Mesendoderm (in vitro differentiated cells): ENCODE results near the gene PAX9.
"Not testable (repeated sequence)": the region's sequence is repeated elsewhere in the genome, so short reads cannot be mapped to it uniquely, and the experiment has no call there.

Source experiments
- DNase-seq: peaks from one replicate; pipeline ENCODE4 v3.0.0; 2013
- H2AK5ac ChIP-seq: 2 replicates; pipeline ENCODE4 v1.6.1; 2013; ENCODE audit warnings: low read length, inconsistent platforms
- H2BK120ac ChIP-seq: 2 replicates; pipeline ENCODE4 v1.6.1; 2013; ENCODE audit warnings: low read depth, mild to moderate bottlenecking, low read length, moderate library complexity, mixed read lengths
- H2BK15ac ChIP-seq: replicated peaks from 2 replicates; pipeline ENCODE4 v1.6.1; 2013; ENCODE audit warnings: low read depth, mild to moderate bottlenecking, moderate library complexity
- H2BK5ac ChIP-seq: 2 replicates; pipeline ENCODE4 v1.6.1; 2013; ENCODE audit warnings: low read length, inconsistent platforms
- H3K18ac ChIP-seq: 2 replicates; pipeline ENCODE4 v1.6.1; 2013; ENCODE audit warnings: mild to moderate bottlenecking, low read length, mixed read lengths
- H3K23ac ChIP-seq: one replicate; pipeline ENCODE4 v1.6.1; 2013; ENCODE audit warnings: low read length
- H3K27ac ChIP-seq: 2 replicates; pipeline ENCODE4 v1.5.1; 2013; ENCODE audit warnings: low read depth, mild to moderate bottlenecking, inconsistent platforms, low read length, moderate library complexity
- H3K27me3 ChIP-seq: 2 replicates; pipeline ENCODE4 v1.6.1; 2013; ENCODE audit warnings: low read length, control low read depth, mild to moderate bottlenecking, inconsistent platforms; ENCODE audit not compliant: insufficient read depth, poor library complexity
- H3K36me3 ChIP-seq: 2 replicates; pipeline ENCODE4 v1.6.1; 2013; ENCODE audit warnings: low read length, inconsistent platforms; ENCODE audit not compliant: control insufficient read depth, insufficient read depth
- H3K4ac ChIP-seq: one replicate; pipeline ENCODE4 v1.6.1; 2013; ENCODE audit warnings: low read depth, mild to moderate bottlenecking, low read length, moderate library complexity
- H3K4me1 ChIP-seq: 2 replicates; pipeline ENCODE4 v1.6.1; 2013; ENCODE audit warnings: low read depth, low read length, inconsistent platforms; ENCODE audit not compliant: control insufficient read depth
- H3K4me2 ChIP-seq: 2 replicates; pipeline ENCODE4 v1.6.1; 2013; ENCODE audit warnings: low read length
- H3K4me3 ChIP-seq: 2 replicates; pipeline ENCODE4 v1.5.1; 2013; ENCODE audit warnings: mild to moderate bottlenecking, low read length
- H3K56ac ChIP-seq: one replicate; pipeline ENCODE4 v1.6.1; 2013; ENCODE audit warnings: low read length
- H3K79me1 ChIP-seq: 2 replicates; pipeline ENCODE4 v1.6.1; 2013; ENCODE audit warnings: low read length, inconsistent platforms
- H3K79me2 ChIP-seq: 2 replicates; pipeline ENCODE4 v1.6.1; 2013; ENCODE audit warnings: mild to moderate bottlenecking, low read length; ENCODE audit not compliant: control insufficient read depth, insufficient read depth
- H3K9ac ChIP-seq: 2 replicates; pipeline ENCODE4 v1.6.1; 2013; ENCODE audit warnings: low read length, inconsistent platforms
- H4K5ac ChIP-seq: one replicate; pipeline ENCODE4 v1.6.1; 2013; ENCODE audit warnings: low read length
- H4K8ac ChIP-seq: one replicate; pipeline ENCODE4 v1.6.1; 2013; ENCODE audit warnings: low read depth, mild to moderate bottlenecking, control low read depth, low read length, moderate library complexity
- WGBS: extraction: QIAGEN DNeasy Blood & Tissue Kit; methylation state at CpG from one replicate; pipeline ENCODE4 v1.1.7; 2013; ENCODE audit warnings: low lambda C conversion rate, missing lambda C conversion rate; ENCODE audit not compliant: insufficient coverage; ENCODE audit errors: extremely low coverage; 5-methylcytosine and 5-hydroxymethylcytosine counted together

PAX9 gene

DNA sequence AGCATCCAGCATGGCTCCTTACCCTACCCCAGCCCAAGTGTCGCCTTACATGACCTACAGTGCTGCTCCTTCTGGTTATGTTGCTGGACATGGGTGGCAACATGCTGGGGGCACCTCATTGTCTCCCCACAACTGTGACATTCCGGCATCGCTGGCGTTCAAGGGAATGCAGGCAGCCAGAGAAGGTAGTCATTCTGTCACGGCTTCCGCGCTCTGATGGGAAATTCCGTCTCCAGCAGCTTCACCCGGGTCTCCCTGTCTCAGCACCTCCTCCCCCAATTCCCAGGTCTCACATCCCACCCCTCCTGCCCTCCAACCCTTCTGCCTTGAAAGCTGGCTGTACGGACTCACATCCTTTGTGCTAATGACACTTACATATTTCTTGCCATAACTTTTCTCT lies 14.6 kb downstream of the PAX9 start:
- no CpG with 5 or more reads among the region's 10 CpGs for WGBS
- Histone ChIP-seq H3K4ac (no peak overlapping the region), H3K18ac (no peak overlapping the region), H2AK5ac (no peak overlapping the region), H2BK5ac (no peak overlapping the region), H3K4me3 (no peak overlapping the region), H3K79me2 (no peaks in the 10 kb centered on the region), H3K56ac (no peak overlapping the region), H3K4me2 (no peak overlapping the region), H3K4me1 (peaks cover 4% of the 10 kb centered on the region), H4K5ac (no peak overlapping the region), H3K27ac (no peak overlapping the region), H3K9ac (no peak overlapping the region), H2BK120ac (no peak overlapping the region), H3K23ac (no peak overlapping the region), H3K36me3 (no peaks in the 10 kb centered on the region), H4K8ac (no peak overlapping the region), H3K27me3 (no peaks in the 10 kb centered on the region), H3K79me1 (no peaks in the 10 kb centered on the region), H2BK15ac (no peak overlapping the region)
- DNase-seq, result peak; percentile 87

DNA sequence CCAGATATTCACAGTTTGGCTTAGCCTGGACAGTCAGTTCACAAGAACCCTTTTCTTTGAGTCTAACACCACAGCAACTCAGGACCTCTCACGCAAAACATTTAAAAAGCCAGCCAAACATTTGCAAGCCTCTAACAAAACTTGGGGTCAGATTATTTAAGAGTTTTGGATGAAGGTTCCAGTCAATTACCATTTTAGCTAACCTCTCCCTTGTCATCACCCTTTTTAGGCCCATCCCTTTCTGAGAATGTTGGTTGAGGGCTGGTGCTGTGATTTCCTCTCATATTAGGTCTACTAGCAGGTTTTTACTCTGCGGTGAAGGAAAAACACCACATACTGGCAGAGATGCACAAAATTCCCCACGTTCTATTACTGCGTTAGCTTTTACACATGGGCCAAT lies 20.7 kb downstream of the PAX9 start:
- Histone ChIP-seq H3K27ac (no peak overlapping the region), H3K4me2 (no peak overlapping the region), H3K56ac (no peak overlapping the region), H3K4me3 (no peak overlapping the region), H3K79me2 (no peaks in the 10 kb centered on the region), H4K5ac (no peak overlapping the region), H4K8ac (no peak overlapping the region), H3K4ac (no peak overlapping the region), H2BK120ac (no peak overlapping the region), H2BK5ac (no peak overlapping the region), H3K23ac (no peak overlapping the region), H2BK15ac (no peak overlapping the region), H3K36me3 (no peaks in the 10 kb centered on the region), H3K27me3 (no peaks in the 10 kb centered on the region), H3K18ac (no peak overlapping the region), H3K79me1 (no peaks in the 10 kb centered on the region), H3K4me1 (no peaks in the 10 kb centered on the region), H3K9ac (no peak overlapping the region), H2AK5ac (no peak overlapping the region)
- DNase-seq, result no peak
- WGBS, result no CpG with 5 or more reads among the region's 4 CpGs

DNA sequence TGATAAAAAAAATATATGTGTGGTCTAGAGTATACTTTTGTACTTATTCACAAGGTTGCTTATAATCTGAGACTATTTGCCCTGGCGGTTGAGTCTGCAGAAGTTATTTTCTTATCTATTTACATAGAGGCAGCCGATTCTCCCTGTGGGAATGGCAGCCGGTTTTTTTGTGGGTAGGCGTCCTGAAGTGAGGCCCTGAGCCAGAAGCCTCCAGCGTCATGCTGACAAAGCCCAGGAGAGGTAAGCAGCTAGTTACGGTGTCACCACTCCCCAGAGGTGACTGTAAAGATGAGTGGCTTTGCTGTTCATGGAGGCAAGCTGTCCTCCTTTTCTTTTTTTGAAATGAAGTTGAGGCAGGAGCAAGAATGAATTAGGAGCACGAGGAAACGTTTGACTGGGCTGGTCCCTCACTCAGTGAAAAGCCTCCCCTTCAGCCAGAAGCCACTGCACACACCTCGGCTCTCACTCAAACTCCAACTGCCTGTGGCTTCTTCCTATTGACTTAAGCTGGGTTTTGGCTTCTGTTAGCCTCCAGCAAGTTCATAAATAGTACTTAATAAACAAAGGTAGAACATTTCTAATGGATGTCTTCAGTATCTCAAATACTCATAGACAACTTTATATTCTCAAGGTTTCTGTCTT lies 21.5 kb downstream of the PAX9 start:
- H3K4me2 ChIP-seq, result no peak overlapping the region
- no peak overlapping the region for H4K5ac ChIP-seq
- no peak overlapping the region for H3K27ac ChIP-seq
- no peak overlapping the region for H2BK5ac ChIP-seq
- no peak overlapping the region for H3K18ac ChIP-seq
- H4K8ac ChIP-seq, result no peak overlapping the region
- H3K56ac ChIP-seq, result no peak overlapping the region
- no peaks in the 10 kb centered on the region for H3K79me2 ChIP-seq
- WGBS, result no CpG with 5 or more reads among the region's 9 CpGs
- H3K36me3 ChIP-seq, result no peaks in the 10 kb centered on the region
- H3K23ac ChIP-seq, result no peak overlapping the region
- DNase-seq, result peak; percentile 31
- no peak overlapping the region for H2AK5ac ChIP-seq
- H2BK15ac ChIP-seq, result no peak overlapping the region
- H3K79me1 ChIP-seq, result no peaks in the 10 kb centered on the region
- H2BK120ac ChIP-seq, result no peak overlapping the region
- H3K4me3 ChIP-seq, result no peak overlapping the region
- H3K4ac ChIP-seq, result no peak overlapping the region
- no peak overlapping the region for H3K9ac ChIP-seq
- no peaks in the 10 kb centered on the region for H3K4me1 ChIP-seq
- H3K27me3 ChIP-seq, result no peaks in the 10 kb centered on the region

DNA sequence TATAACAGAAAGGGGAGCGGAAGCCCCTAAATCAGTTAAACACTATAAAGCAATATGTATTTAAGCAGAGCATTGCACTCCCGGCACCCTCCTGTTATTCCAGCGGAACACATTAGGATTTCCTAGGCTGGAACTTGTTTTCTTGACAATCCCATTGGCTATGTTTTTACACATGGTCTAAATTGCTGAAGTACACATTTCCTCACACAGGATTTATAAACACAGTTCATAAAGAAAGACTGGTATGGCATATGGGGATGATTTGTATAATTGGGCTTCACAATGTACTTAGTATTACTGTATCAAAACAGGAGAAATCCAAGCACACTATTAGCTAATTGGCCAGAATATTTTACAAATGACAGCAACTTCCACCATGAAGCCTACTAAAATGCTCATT lies 23.3 kb downstream of the PAX9 start:
- Histone ChIP-seq H3K4me1 (no peaks in the 10 kb centered on the region), H4K8ac (no peak overlapping the region), H3K36me3 (no peaks in the 10 kb centered on the region), H3K79me1 (no peaks in the 10 kb centered on the region), H3K27ac (no peak overlapping the region), H3K23ac (no peak overlapping the region), H3K4ac (no peak overlapping the region), H3K27me3 (no peaks in the 10 kb centered on the region), H2BK5ac (no peak overlapping the region), H3K79me2 (no peaks in the 10 kb centered on the region), H4K5ac (no peak overlapping the region), H2BK120ac (no peak overlapping the region), H3K18ac (no peak overlapping the region), H3K9ac (no peak overlapping the region), H2BK15ac (no peak overlapping the region), H2AK5ac (no peak overlapping the region), H3K56ac (no peak overlapping the region), H3K4me3 (no peak overlapping the region), H3K4me2 (no peak overlapping the region)
- no CpG with 5 or more reads among the region's 3 CpGs for WGBS
- DNase-seq, result no peak

DNA sequence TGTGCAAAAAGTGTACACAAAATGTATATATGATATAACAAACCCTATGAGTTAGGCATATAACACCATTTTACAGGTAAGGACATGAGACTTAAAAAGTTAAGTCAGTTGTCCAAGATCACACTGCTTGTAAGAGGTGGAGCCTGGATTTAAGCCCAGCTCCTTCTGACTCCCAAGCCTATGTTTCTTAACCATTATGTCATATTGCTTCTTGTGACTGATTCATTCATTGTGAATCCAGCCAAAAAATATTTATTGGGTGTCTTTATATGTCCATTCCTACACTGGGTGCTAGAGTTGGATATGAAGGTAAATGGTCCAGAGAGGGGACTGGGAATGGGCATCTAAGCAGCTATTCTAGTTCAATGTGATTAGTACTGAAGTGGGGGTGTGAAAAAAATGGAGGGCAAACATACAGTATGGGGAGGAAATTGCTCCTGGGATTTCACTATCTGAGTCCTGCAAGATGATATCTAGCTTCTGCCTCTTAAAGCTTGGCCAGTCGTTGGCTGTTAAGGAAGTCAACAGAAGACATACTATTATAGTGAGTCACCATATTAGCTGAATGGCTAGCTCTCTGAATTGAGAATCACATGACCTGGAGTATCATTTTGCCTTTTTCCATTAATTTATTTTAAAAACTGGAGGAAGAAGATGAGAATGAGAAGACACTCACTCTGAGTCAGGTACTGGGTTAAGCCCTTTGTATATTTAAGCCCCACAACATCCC lies 28.8 kb downstream of the PAX9 start:
- H3K4me2 ChIP-seq, result no peak overlapping the region
- H3K9ac ChIP-seq, result no peak overlapping the region
- no peaks in the 10 kb centered on the region for H3K79me1 ChIP-seq
- no peak overlapping the region for H3K4ac ChIP-seq
- H3K23ac ChIP-seq, result no peak overlapping the region
- no peak overlapping the region for H3K4me3 ChIP-seq
- no peak overlapping the region for H3K27ac ChIP-seq
- H2BK120ac ChIP-seq, result no peak overlapping the region
- H3K18ac ChIP-seq, result no peak overlapping the region
- H2BK5ac ChIP-seq, result no peak overlapping the region
- no peak overlapping the region for H2AK5ac ChIP-seq
- no peak overlapping the region for H4K8ac ChIP-seq
- no CpG with 5 or more reads among the region's 1 CpG for whole genome bisulfite sequencing
- H3K27me3 ChIP-seq, result no peaks in the 10 kb centered on the region
- DNase-seq, result peak; percentile 52
- no peak overlapping the region for H2BK15ac ChIP-seq
- H3K36me3 ChIP-seq, result no peaks in the 10 kb centered on the region
- no peak overlapping the region for H4K5ac ChIP-seq
- no peaks in the 10 kb centered on the region for H3K4me1 ChIP-seq
- H3K56ac ChIP-seq, result no peak overlapping the region
- no peaks in the 10 kb centered on the region for H3K79me2 ChIP-seq

DNA sequence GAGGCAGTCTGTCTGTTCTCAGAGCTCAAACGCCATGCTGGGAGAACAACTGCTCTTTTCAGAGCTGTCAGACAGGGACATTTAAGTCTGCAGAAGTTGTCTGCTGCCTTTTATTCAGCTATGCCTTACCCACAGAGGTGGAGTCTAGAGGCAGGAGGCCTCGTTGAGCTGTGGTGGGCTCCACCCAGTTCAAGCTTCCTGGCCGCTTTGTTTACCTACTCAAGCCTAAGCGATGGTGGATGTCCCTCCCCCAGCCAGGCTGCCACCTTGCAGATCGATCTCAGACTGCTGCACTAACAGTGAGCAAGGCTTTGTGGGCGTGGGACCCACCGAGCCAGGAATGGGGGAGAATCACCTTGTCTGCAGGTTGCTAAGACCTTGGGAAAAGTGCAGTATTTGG lies 37.8 kb downstream of the PAX9 start:
- H2BK5ac ChIP-seq, H3K79me2 ChIP-seq, DNase-seq, H3K79me1 ChIP-seq, H4K5ac ChIP-seq, H3K27ac ChIP-seq, H4K8ac ChIP-seq, H3K4me1 ChIP-seq, H3K9ac ChIP-seq, H2BK15ac ChIP-seq, H2AK5ac ChIP-seq, H3K23ac ChIP-seq, H3K4me3 ChIP-seq, H3K4me2 ChIP-seq, H3K36me3 ChIP-seq, H3K18ac ChIP-seq, H3K27me3 ChIP-seq, H2BK120ac ChIP-seq, H3K56ac ChIP-seq, H3K4ac ChIP-seq: not testable (repeated sequence)
- WGBS, result no CpG with 5 or more reads among the region's 7 CpGs
